Muscle of leg (tissue), 11 donors: ENCODE results near the gene COL9A3. TPM values are rescaled to one million over a fixed set of nuclear protein-coding genes. Genes with fewer than 3 reads are reported as not detected.
"Not testable (repeated sequence)": the region's sequence is repeated elsewhere in the genome, so short reads cannot be mapped to it uniquely, and the experiment has no call there.

ENCODE experiments used
- DNase-seq: peaks from one replicate; pipeline ENCODE4 v3.0.0; 2013
- H3K27ac ChIP-seq: one replicate; pipeline ENCODE4 v1.5.1; 2013; ENCODE audit warnings: mild to moderate bottlenecking, low read length, control low read depth
- H3K27me3 ChIP-seq: one replicate; pipeline ENCODE4 v1.6.1; 2013; ENCODE audit warnings: low read length; ENCODE audit not compliant: control insufficient read depth, insufficient read depth
- H3K36me3 ChIP-seq: one replicate; pipeline ENCODE4 v1.6.1; 2013; ENCODE audit warnings: low read length; ENCODE audit not compliant: control insufficient read depth, insufficient read depth
- H3K4me1 ChIP-seq: one replicate; pipeline ENCODE4 v1.6.1; 2013; ENCODE audit warnings: low read length; ENCODE audit not compliant: control insufficient read depth, insufficient read depth
- H3K4me3 ChIP-seq: one replicate; pipeline ENCODE4 v1.5.1; 2013; ENCODE audit warnings: low read length, control low read depth
- H3K9me3 ChIP-seq: replicated peaks from 2 replicates; pipeline ENCODE4 v1.6.1; 2013; ENCODE audit warnings: low read depth, low read length; ENCODE audit not compliant: control insufficient read depth
- WGBS: methylation state at CpG from one replicate; pipeline ENCODE4 v1.1.5; 2013; ENCODE audit warnings: missing lambda C conversion rate; ENCODE audit not compliant: insufficient coverage; 5-methylcytosine and 5-hydroxymethylcytosine counted together
- polyA plus RNA-seq, 8 donors: library from polyadenylated mRNA; unstranded; fragments of 120-200 nt; gene quantifications; one replicate each; pipeline versions ENCODE4 v1.2.1 to v1.2.3, GENCODE V29; 2013; ENCODE audit warnings: inconsistent platforms in 1 of 8, low replicate concordance in 1 of 8; ENCODE audit not compliant: insufficient read length in 8 of 8, insufficient read depth in 1 of 8
- total RNA-seq: library from RNA; stranded (reverse); fragments of 120-200 nt; gene quantifications from one replicate; pipeline ENCODE4 v1.2.4, GENCODE V29; 2013

COL9A3 gene
- total and polyA plus RNA-seq, 9 donors, result 6.4 to 43.5 (median 14.2) TPM

GRCh38 chr20:62873280-62873679 is 56.4 kb downstream of the COL9A3 start:
- DNase-seq, result no peak

DNA sequence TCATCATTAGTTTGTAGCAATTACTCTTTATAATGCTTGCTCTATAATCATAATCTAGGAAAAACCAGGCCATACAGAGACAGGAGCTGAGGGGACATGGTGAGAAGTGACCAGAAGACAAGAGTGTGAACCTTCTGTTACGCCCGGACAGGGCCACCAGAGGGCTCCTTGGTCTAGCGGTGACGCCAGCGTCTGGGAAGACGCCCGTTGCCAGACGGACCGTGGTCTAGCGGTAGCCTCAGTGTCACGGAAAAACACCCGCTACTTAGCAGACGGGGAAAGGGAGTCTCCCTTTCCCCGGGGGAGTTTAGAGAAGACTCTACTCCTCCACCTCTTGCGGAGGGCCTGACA is 56.8 kb downstream of the COL9A3 start:
- peaks cover 23% of the 10 kb centered on the region for H3K4me1 ChIP-seq
- peak; percentile 66 for DNase-seq
- not testable (repeated sequence) for H3K27ac ChIP-seq, H3K27me3 ChIP-seq, H3K4me3 ChIP-seq, H3K36me3 ChIP-seq, H3K9me3 ChIP-seq
- 0% methylated on average over 2 of the region's 15 CpGs for WGBS

More at GRCh38 chr20:62873280-62873679, 56.4 kb downstream of the COL9A3 start:
- Histone ChIP-seq H3K4me3 (no peak overlapping the region), H3K27me3 (no peaks in the 10 kb centered on the region), H3K36me3 (no peaks in the 10 kb centered on the region), H3K4me1 (peaks cover 23% of the 10 kb centered on the region), H3K27ac (no peak overlapping the region), H3K9me3 (peaks cover 3% of the 10 kb centered on the region)
- 74% methylated on average over 2 of the region's 7 CpGs for WGBS

GRCh38 chr20:62874964-62875344 is 58.1 kb downstream of the COL9A3 start:
- Histone ChIP-seq H3K9me3 (peaks cover 2% of the 10 kb centered on the region), H3K27me3 (peaks cover 10% of the 10 kb centered on the region), H3K4me3 (no peak overlapping the region), H3K36me3 (peaks cover under 1% of the 10 kb centered on the region), H3K27ac (no peak overlapping the region), H3K4me1 (peaks cover 23% of the 10 kb centered on the region)
- no peak for DNase-seq
- WGBS, result 75% methylated on average over 4 of the region's 14 CpGs

- Histone ChIP-seq H3K36me3 (peaks cover 8% of the 10 kb centered on the region), H3K4me3 (no peak overlapping the region), H3K27me3 (peaks cover 10% of the 10 kb centered on the region), H3K4me1 (peaks cover 23% of the 10 kb centered on the region), H3K9me3 (no peaks in the 10 kb centered on the region), H3K27ac (peak overlapping the region; percentile 93)
- DNase-seq, result peak; percentile 93
- 21% methylated on average over 29 of the region's 34 CpGs for WGBS
Observed at GRCh38 chr20:62875419-62876361, 58.8 kb downstream of the COL9A3 start.

GRCh38 chr20:62876501-62876901 is 59.7 kb downstream of the COL9A3 start:
- peaks cover 16% of the 10 kb centered on the region for H3K36me3 ChIP-seq
- no peak for DNase-seq
- no peak overlapping the region for H3K4me3 ChIP-seq
- peak overlapping the region; percentile 93 for H3K27ac ChIP-seq
- peaks cover 10% of the 10 kb centered on the region for H3K27me3 ChIP-seq
- peaks cover 23% of the 10 kb centered on the region for H3K4me1 ChIP-seq
- H3K9me3 ChIP-seq, result no peaks in the 10 kb centered on the region
- 33% methylated on average over 10 of the region's 13 CpGs for WGBS

GRCh38 chr20:62876902-62877816 is 60.3 kb downstream of the COL9A3 start:
- DNase-seq, result peak; percentile 92
- 26% methylated on average over 38 of the region's 48 CpGs for WGBS
- Histone ChIP-seq H3K36me3 (peaks cover 23% of the 10 kb centered on the region), H3K27ac (peak overlapping the region; percentile 93), H3K4me3 (no peak overlapping the region), H3K27me3 (peaks cover 10% of the 10 kb centered on the region), H3K4me1 (peaks cover 23% of the 10 kb centered on the region), H3K9me3 (no peaks in the 10 kb centered on the region)

DNA sequence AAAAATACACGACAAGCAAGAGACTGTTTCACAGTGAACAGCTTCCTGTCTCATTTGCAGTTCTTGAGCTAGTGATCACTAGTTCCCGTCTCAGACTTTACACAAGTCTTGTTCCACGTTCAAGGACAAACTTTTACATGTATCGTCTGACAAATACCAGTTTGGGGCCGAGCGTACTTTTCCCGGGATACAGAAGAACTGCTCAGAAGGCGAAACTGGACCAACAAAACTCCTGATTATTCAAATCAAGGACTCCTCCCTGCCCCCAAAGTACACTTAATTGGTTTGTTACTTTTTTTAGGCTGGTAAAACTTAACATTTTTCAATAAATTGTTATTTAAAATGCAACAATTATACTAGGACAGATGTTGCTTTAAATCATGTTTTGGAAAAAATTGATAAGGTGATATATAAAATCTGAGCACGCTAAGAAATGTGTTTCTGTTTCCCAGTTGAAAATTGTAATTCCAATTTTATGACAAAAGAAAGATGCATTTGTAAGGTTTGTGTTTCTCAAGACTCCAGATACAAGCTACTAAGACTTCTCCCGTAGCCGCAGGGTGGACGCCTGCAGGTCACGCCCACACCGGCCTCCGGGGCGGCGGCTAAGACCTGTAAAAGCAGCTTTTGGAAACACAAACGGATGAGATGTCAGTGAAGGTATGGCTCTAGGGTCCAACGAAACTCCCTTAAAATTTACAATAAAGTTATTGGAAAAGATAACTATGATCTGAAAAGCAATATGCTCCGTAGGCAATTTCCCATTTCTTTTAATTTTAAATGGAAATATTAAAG is 61.6 kb downstream of the COL9A3 start:
- Histone ChIP-seq H3K27me3 (peaks cover 10% of the 10 kb centered on the region), H3K9me3 (no peaks in the 10 kb centered on the region), H3K36me3 (peaks cover 23% of the 10 kb centered on the region), H3K4me1 (peaks cover 23% of the 10 kb centered on the region), H3K27ac (no peak overlapping the region), H3K4me3 (no peak overlapping the region)
- no peak for DNase-seq
- 80% methylated on average over 5 of the region's 20 CpGs for WGBS

DNA sequence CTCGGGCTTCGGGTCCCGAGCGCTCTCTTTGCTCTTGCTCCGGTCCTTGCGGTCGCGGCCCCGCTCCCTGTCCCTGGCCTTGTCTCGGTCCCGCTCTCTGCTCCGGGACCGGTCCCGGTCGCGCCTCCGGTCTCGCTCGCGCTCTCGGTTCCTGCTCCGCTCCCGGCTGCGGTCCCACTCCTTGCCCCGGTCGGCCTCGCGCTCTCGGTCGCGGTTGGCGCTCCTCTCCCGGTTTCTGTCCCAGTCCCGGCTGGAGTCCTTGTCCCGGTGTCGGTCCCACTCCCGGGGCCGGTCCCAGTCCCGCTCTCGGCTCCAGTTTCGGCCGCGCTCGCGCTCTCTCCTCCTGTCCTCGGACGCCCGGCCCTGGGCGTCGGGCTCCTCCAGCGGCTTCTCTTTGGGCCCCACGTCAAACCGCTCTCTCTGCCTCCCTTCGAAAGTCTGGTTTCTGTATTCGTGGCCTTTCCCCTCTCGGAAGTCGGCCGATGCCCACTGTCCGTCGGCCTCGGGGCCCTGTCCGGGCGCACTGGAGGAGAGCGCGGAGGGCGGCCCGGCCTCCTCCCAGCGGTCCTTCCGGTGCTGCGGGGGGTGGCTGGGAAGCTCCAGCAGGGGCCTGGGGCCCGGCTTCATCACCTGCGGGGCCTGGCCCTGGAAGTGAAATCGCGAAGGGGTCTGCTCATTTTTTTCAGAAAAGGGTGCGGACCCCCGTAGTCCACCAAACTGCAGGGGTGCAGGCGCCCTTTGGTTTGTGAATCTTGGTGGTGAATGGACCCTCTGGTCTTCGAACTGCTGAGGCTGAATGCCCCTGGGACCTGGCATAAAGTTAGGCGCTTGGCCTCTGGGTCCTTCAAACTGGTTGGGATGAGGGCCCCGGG is 62.7 kb downstream of the COL9A3 start:
- no peak overlapping the region for H3K27ac ChIP-seq
- peak overlapping the region; percentile 3 for H3K4me3 ChIP-seq
- no peak for DNase-seq
- H3K4me1 ChIP-seq, result peaks cover 23% of the 10 kb centered on the region
- peaks cover 23% of the 10 kb centered on the region for H3K36me3 ChIP-seq
- no peaks in the 10 kb centered on the region for H3K9me3 ChIP-seq
- peaks cover 10% of the 10 kb centered on the region for H3K27me3 ChIP-seq
- WGBS, result 51% methylated on average over 79 of the region's 80 CpGs
